ENCODE measurements around the gene GPC5. TPM values are rescaled to one million over a fixed set of nuclear protein-coding genes. Genes with fewer than 3 reads are reported as not detected.

Gene GPC5
- total RNA-seq, 4 donors from 2014 or later = 0.24 to 30.8 (median 1.8) TPM; not detected in 1

DNA sequence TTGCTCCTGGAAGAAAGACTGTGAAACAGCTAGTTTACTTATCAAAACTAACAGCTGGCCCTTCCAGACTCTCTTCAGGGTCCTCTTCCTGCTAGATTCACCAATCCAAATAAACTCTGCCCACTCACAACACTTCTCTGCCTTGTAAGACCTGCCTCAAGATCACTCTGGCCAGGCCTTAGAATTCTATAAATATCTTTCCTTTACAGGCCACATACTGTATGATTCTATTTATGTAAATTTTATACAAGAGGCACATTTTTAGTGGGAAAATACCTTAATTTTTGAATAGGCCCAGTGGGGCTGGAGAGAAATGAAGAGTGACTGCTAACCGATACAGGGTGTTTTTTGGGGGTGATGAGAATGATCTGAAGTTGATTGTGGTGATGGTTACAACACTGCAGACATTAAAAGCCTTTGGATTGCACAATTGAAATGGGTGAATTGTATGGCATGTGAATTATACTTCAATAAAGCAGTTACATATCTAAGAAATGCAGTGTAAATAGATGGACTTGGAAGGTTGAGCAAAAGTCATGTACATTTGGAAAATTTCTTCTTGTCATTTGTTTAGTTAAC, 141.8 kb downstream of the GPC5 start:
- TF ChIP-seq CTCF (IDR thresholded peaks at IDR 0.05) (no peak), POLR2A (IDR thresholded peaks at IDR 0.05) (no peak)
- Histone ChIP-seq H3K27me3 (no peaks in the 10 kb centered on the region), H3K27ac (no peak overlapping the region), H3K4me1 (no peaks in the 10 kb centered on the region), H3K36me3 (no peaks in the 10 kb centered on the region), H3K4me3 (no peak overlapping the region), H3K9me3 (no peaks in the 10 kb centered on the region)
- DNase-seq = no peak
- intact Hi-C loops (cut with DNase I; ENCODE audit: low total_unique reads) = no loop called here

- intact Hi-C loops (cut with DNase I; ENCODE audit: low total_unique reads) = no loop called here
- Histone ChIP-seq H3K36me3 (no peaks in the 10 kb centered on the region), H3K27me3 (no peaks in the 10 kb centered on the region), H3K9me3 (no peaks in the 10 kb centered on the region), H3K4me3 (no peak overlapping the region), H3K4me1 (no peaks in the 10 kb centered on the region), H3K27ac (no peak overlapping the region)
- TF ChIP-seq POLR2A (IDR thresholded peaks at IDR 0.05) (no peak), CTCF (IDR thresholded peaks at IDR 0.05) (no peak)
- no peak for DNase-seq
Observed at GRCh38 chr13:91544723-91545122, 146.3 kb downstream of the GPC5 start.

DNA sequence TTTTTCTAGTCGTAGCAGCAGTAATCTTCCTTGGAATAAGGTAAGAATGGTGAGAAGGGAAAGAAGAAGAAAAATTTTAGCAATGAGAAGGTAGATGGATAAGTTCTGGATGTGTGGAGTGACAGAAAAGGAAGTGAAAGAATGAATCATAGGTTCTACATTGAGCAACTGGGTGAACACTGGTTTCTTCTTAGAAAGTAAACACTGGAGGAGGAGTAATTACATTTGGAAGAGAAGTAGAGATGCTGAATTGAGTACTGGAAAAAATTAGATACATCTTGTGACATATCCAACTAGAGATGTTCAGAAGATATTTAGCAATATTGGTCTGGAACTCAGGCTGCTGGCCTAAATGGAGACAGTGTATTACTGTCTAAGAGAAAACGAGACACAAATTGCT, 148.5 kb downstream of the GPC5 start:
- no peak for TF ChIP-seq CTCF (IDR thresholded peaks at IDR 0.05)
- H3K4me3 ChIP-seq = no peak overlapping the region
- intact Hi-C loops (cut with DNase I; ENCODE audit: low total_unique reads) = no loop called here
- DNase-seq = no peak
- no peaks in the 10 kb centered on the region for H3K36me3 ChIP-seq
- H3K27me3 ChIP-seq = no peaks in the 10 kb centered on the region
- no peaks in the 10 kb centered on the region for H3K4me1 ChIP-seq
- H3K27ac ChIP-seq = no peak overlapping the region
- no peaks in the 10 kb centered on the region for H3K9me3 ChIP-seq

DNA sequence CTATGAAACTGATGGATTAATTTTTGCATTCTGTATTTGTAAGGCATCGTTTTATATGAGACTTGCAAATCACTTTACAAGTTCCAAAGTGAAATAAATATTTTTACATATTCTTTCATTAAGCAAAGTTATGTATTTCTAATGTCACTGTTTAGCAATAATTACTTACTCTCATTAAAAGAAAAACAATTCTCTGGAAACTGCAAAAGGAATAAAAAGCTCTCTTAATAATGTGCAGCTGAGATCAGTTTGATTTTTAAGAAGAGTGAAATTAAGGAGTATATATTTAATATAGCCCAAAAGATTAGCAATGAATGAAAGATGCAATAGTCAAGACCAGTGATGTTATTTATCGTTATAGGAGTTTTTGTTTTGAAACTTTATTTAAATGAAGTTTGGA, 155.2 kb downstream of the GPC5 start:
- no peaks in the 10 kb centered on the region for H3K9me3 ChIP-seq
- no peak overlapping the region for H3K4me3 ChIP-seq
- no peaks in the 10 kb centered on the region for H3K36me3 ChIP-seq
- no peak for DNase-seq
- no peak overlapping the region for H3K27ac ChIP-seq
- no peaks in the 10 kb centered on the region for H3K27me3 ChIP-seq
- intact Hi-C loops (cut with DNase I; ENCODE audit: low total_unique reads) = no loop called here
- H3K4me1 ChIP-seq = no peaks in the 10 kb centered on the region
- TF ChIP-seq POLR2A (IDR thresholded peaks at IDR 0.05) (no peak), CTCF (IDR thresholded peaks at IDR 0.05) (no peak)

DNA sequence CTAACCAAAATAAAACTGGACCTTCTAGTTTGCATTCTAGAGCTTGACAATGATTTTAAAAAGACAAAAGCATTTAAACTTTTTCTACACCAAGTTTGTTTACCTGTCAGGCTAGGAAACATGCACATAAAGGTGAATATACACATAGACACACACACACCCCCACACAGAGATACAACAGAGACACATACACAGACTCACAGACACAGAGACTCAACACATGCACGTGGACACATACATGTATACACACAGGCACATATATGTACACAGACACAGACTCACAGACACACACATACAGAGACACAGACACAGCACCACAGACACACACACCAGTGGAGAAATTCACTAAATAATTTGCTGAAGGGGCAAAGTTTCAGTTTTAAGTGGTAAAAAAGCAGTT, 155.7 kb downstream of the GPC5 start:
- H3K27me3 ChIP-seq = no peaks in the 10 kb centered on the region
- H3K4me3 ChIP-seq = no peak overlapping the region
- no peak overlapping the region for H3K27ac ChIP-seq
- TF ChIP-seq CTCF (IDR thresholded peaks at IDR 0.05) (no peak), POLR2A (IDR thresholded peaks at IDR 0.05) (no peak)
- no peaks in the 10 kb centered on the region for H3K9me3 ChIP-seq
- H3K4me1 ChIP-seq = no peaks in the 10 kb centered on the region
- no peak for DNase-seq
- intact Hi-C loops (cut with DNase I; ENCODE audit: low total_unique reads) = no loop called here
- no peaks in the 10 kb centered on the region for H3K36me3 ChIP-seq

All from uterus (tissue), 4 donors.